SK-N-MC (cell line): ENCODE measurements around the gene UXS1.

ENCODE experiments used
- EZH2 ChIP-seq: fragments of 200-600 bp; sonication (generic); IDR thresholded peaks from one replicate; pipeline ENCODE4 v1.6.1; 2017; ENCODE audit warnings: antibody characterized with exemption
- FOXP2 ChIP-seq: optimal IDR thresholded peaks from 2 replicates; pipeline ENCODE3; 2011; ENCODE audit warnings: mild to moderate bottlenecking, moderate library complexity; ENCODE audit not compliant: insufficient read depth; ENCODE audit errors: extremely low read length, control extremely low read depth
- POLR2AphosphoS5 ChIP-seq: IDR thresholded peaks from 2 replicates; pipeline ENCODE4 v1.6.1; 2012; ENCODE audit warnings: mild to moderate bottlenecking, low read depth, low read length, borderline replicate concordance

GRCh38 chr2:106158871-106159270 is 35.2 kb downstream of the UXS1 start:
- TF ChIP-seq POLR2AphosphoS5 (no peak), EZH2 (no peak), FOXP2 (no peak)
